Erythroblast (primary cell): ENCODE measurements around the gene TNFSF8.

Experiments used
- GATA1 ChIP-seq: IDR thresholded peaks from 2 replicates; pipeline ENCODE4 v1.6.1; 2011; ENCODE audit warnings: low read depth, mild to moderate bottlenecking, control low read depth, low read length, moderate library complexity
- POLR2A ChIP-seq: IDR thresholded peaks from 2 replicates; pipeline ENCODE4 v1.6.1; 2011; ENCODE audit warnings: mild to moderate bottlenecking, low read length

GRCh38 chr9:114953046-114953445, 22.7 kb upstream of the TNFSF8 start:
- TF ChIP-seq POLR2A: no peak
- no peak for TF ChIP-seq GATA1
